ENCODE results near the gene SPATA3.

The SPATA3 gene

GRCh38 chr2:230954746-230955145, 41.2 kb upstream of the SPATA3 start:
- H3K27ac ChIP-seq (ENCODE audit: extremely low read depth, low read depth, low read length): no peak overlapping the region
- no peak overlapping the region for H3K4me3 ChIP-seq (ENCODE audit: low read depth, low read length)
- ChIA-PET POLR2A (no interaction called here), CTCF (interaction anchor here (0.7 kb wide), 1 partner anchor 196 kb away, joined by 3 read pairs; no protein-coding TSS in a partner anchor)
- no peaks in the 10 kb centered on the region for H3K36me3 ChIP-seq (ENCODE audit: control insufficient read depth in 2 of 2, insufficient read depth in 1 of 2, low read length in 2 of 2)
- H3K9me3 ChIP-seq (ENCODE audit: control insufficient read depth, insufficient read depth, low read depth, low read length): no peaks in the 10 kb centered on the region
- TF ChIP-seq ZBTB17 (tag by site-specific recombination; IDR thresholded peaks at IDR 0.05): peak; percentile 62
- TF ChIP-seq OVOL3 (tag by site-specific recombination; IDR thresholded peaks at IDR 0.05): no peak
- no peaks in the 10 kb centered on the region for H3K4me1 ChIP-seq (ENCODE audit: control insufficient read depth, insufficient read depth, low read length)

GRCh38 chr2:230955163-230955737, 40.7 kb upstream of the SPATA3 start:
- H3K4me3 ChIP-seq (ENCODE audit: low read depth, low read length): no peak overlapping the region
- H3K36me3 ChIP-seq (ENCODE audit: control insufficient read depth in 2 of 2, insufficient read depth in 1 of 2, low read length in 2 of 2): no peaks in the 10 kb centered on the region
- H3K9me3 ChIP-seq (ENCODE audit: control insufficient read depth, insufficient read depth, low read depth, low read length): no peaks in the 10 kb centered on the region
- POLR2A ChIA-PET: no interaction called here
- no peak for TF ChIP-seq ZNF777 (tag by site-specific recombination; IDR thresholded peaks at IDR 0.05; ENCODE audit: borderline replicate concordance)
- TF ChIP-seq ZBTB17 (tag by site-specific recombination; IDR thresholded peaks at IDR 0.05): no peak
- TF ChIP-seq ELK4 (IDR thresholded peaks at IDR 0.05; ENCODE audit: borderline replicate concordance, low read depth, low read length): no peak
- no peak for TF ChIP-seq ZSCAN30 (tag by site-specific recombination; IDR thresholded peaks at IDR 0.05)
- no peak for TF ChIP-seq HIC1 (tag by site-specific recombination; IDR thresholded peaks at IDR 0.05)
- no peak for TF ChIP-seq OVOL3 (tag by site-specific recombination; IDR thresholded peaks at IDR 0.05)
- TF ChIP-seq GLIS2 (tag by site-specific recombination; IDR thresholded peaks at IDR 0.05): no peak
- no peak for TF ChIP-seq ZBTB11 (tag by site-specific recombination; conservative IDR thresholded peaks at IDR 0.05; ENCODE audit: low read depth)
- no peak for TF ChIP-seq PRDM10 (tag by site-specific recombination; IDR thresholded peaks at IDR 0.05)
- TF ChIP-seq ZBTB48 (tag by site-specific recombination; IDR thresholded peaks at IDR 0.05): no peak
- CTCF ChIA-PET: interaction anchor here (0.7 kb wide), 1 partner anchor 195 kb away, joined by 3 read pairs; no protein-coding TSS in a partner anchor
- no peak overlapping the region for H3K27ac ChIP-seq (ENCODE audit: extremely low read depth, low read depth, low read length)
- no peaks in the 10 kb centered on the region for H3K4me1 ChIP-seq (ENCODE audit: control insufficient read depth, insufficient read depth, low read length)

Measured in HEK293 (cell line).